ENCODE results near the gene TTLL6.
A peak's percentile ranks its signal among the peaks of the same experiment; 100 is the strongest.

The TTLL6 gene

DNA sequence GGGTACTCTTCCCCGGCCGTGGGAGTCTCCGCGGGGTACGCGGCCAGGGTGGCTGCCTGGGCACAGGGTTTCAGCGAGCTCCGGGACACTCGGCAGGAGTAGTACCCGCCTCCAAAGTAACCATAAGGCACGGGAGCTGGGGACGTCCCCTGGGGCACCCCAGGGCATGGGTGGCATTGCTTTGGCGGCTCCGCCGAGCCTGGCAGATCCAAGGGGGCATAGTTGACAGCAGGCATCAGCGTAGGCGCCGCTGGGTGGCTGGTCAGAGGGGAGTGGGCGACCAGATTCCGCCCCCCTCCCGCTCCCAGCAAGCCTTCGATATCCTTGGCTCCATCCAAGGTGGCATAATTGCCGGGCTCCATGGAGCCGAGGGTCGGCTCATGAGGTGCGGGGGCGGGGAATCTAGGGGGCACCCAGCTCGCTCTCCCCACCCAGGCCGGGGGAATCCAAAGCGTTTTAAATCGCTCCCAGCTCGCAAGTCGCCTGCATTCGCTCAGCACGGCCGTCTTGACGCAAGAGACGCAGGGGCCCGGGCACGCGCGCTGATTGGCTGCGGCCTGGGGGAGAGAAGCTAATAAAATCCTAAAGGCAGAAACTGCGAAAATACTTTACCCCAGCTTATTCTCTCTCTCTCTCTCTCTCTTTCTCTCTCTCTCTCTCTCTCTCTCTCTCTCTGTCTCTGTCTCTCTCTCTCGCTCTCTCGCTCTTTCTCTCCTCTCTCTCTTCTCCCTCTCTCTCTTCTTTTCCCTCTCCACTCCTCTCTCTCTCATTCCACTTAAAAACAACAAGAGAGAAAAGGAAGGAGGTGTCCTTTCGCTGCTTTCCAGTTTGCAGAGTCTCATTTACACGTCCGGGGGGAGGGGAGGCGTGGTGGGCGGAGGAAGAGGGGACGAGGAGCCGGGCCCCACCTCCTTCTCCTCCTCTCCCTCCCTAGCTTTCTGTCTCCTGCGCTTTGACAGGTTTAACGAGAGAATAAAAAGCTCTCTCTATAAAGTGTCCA, 88.5 kb downstream of the TTLL6 start, which contains the start of gene HOXB13 (continued):
- TF ChIP-seq, protein P1, sequence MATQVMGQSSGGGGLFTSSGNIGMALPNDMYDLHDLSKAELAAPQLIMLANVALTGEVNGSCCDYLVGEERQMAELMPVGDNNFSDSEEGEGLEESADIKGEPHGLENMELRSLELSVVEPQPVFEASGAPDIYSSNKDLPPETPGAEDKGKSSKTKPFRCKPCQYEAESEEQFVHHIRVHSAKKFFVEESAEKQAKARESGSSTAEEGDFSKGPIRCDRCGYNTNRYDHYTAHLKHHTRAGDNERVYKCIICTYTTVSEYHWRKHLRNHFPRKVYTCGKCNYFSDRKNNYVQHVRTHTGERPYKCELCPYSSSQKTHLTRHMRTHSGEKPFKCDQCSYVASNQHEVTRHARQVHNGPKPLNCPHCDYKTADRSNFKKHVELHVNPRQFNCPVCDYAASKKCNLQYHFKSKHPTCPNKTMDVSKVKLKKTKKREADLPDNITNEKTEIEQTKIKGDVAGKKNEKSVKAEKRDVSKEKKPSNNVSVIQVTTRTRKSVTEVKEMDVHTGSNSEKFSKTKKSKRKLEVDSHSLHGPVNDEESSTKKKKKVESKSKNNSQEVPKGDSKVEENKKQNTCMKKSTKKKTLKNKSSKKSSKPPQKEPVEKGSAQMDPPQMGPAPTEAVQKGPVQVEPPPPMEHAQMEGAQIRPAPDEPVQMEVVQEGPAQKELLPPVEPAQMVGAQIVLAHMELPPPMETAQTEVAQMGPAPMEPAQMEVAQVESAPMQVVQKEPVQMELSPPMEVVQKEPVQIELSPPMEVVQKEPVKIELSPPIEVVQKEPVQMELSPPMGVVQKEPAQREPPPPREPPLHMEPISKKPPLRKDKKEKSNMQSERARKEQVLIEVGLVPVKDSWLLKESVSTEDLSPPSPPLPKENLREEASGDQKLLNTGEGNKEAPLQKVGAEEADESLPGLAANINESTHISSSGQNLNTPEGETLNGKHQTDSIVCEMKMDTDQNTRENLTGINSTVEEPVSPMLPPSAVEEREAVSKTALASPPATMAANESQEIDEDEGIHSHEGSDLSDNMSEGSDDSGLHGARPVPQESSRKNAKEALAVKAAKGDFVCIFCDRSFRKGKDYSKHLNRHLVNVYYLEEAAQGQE (tag by site-specific recombination; IDR thresholded peaks at IDR 0.05), result peak; percentile 82
- TF ChIP-seq KLF16 (tag by site-specific recombination; IDR thresholded peaks at IDR 0.05), result peak; percentile 99
- peak; percentile 96 for TF ChIP-seq ZNF335 (tag by site-specific recombination; conservative IDR thresholded peaks at IDR 0.05)
- peak; percentile 99 for TF ChIP-seq ZNF391 (tag by site-specific recombination; IDR thresholded peaks at IDR 0.05; ENCODE audit: borderline replicate concordance, low read depth)
- no peak for TF ChIP-seq HOXA7 (CRISPR knock-in tag; IDR thresholded peaks at IDR 0.05; ENCODE audit: borderline replicate concordance)
- TF ChIP-seq ZNF623 (tag by site-specific recombination; IDR thresholded peaks at IDR 0.05), result peak; percentile 59
- peak; percentile 57 for TF ChIP-seq ZNF600 (tag by site-specific recombination; IDR thresholded peaks at IDR 0.05)
- TF ChIP-seq, protein P2, sequence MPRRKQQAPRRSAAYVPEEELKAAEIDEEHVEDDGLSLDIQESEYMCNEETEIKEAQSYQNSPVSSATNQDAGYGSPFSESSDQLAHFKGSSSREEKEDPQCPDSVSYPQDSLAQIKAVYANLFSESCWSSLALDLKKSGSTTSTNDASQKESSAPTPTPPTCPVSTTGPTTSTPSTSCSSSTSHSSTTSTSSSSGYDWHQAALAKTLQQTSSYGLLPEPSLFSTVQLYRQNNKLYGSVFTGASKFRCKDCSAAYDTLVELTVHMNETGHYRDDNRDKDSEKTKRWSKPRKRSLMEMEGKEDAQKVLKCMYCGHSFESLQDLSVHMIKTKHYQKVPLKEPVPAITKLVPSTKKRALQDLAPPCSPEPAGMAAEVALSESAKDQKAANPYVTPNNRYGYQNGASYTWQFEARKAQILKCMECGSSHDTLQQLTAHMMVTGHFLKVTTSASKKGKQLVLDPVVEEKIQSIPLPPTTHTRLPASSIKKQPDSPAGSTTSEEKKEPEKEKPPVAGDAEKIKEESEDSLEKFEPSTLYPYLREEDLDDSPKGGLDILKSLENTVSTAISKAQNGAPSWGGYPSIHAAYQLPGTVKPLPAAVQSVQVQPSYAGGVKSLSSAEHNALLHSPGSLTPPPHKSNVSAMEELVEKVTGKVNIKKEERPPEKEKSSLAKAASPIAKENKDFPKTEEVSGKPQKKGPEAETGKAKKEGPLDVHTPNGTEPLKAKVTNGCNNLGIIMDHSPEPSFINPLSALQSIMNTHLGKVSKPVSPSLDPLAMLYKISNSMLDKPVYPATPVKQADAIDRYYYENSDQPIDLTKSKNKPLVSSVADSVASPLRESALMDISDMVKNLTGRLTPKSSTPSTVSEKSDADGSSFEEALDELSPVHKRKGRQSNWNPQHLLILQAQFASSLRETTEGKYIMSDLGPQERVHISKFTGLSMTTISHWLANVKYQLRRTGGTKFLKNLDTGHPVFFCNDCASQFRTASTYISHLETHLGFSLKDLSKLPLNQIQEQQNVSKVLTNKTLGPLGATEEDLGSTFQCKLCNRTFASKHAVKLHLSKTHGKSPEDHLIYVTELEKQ (tag by site-specific recombination; IDR thresholded peaks at IDR 0.05; ENCODE audit: borderline replicate concordance), result peak; percentile 78
- TF ChIP-seq BCL11B (tag by site-specific recombination; IDR thresholded peaks at IDR 0.05; ENCODE audit: low read depth), result peak; percentile 68; the same call in 1 of the 2 replicates
- 0 out of 2 replicates have a peak, but pooled peaks have one; percentile 35 for TF ChIP-seq KLF10 (tag by site-specific recombination; IDR thresholded peaks at IDR 0.05)
- TF ChIP-seq ZNF501 (tag by site-specific recombination; IDR thresholded peaks at IDR 0.05), result peak; percentile 90; the same call in 1 of the 2 replicates
- TF ChIP-seq SCRT2 (tag by site-specific recombination; IDR thresholded peaks at IDR 0.05), result no peak
- TF ChIP-seq ZNF133 (tag by site-specific recombination; IDR thresholded peaks at IDR 0.05), result peak; percentile 56
- TF ChIP-seq SCRT1 (tag by site-specific recombination; IDR thresholded peaks at IDR 0.05; ENCODE audit: borderline replicate concordance), result no peak
- TF ChIP-seq, protein P3, sequence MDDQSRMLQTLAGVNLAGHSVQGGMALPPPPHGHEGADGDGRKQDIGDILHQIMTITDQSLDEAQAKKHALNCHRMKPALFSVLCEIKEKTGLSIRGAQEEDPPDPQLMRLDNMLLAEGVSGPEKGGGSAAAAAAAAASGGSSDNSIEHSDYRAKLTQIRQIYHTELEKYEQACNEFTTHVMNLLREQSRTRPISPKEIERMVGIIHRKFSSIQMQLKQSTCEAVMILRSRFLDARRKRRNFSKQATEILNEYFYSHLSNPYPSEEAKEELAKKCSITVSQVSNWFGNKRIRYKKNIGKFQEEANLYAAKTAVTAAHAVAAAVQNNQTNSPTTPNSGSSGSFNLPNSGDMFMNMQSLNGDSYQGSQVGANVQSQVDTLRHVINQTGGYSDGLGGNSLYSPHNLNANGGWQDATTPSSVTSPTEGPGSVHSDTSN (CRISPR knock-in tag; IDR thresholded peaks at IDR 0.05), result no peak
- no peak for TF ChIP-seq ZNF626 (tag by site-specific recombination; IDR thresholded peaks at IDR 0.05)
- peak; percentile 77; the same call in 1 of the 2 replicates for TF ChIP-seq RBAK (tag by site-specific recombination; IDR thresholded peaks at IDR 0.05)
- peak; percentile 87 for TF ChIP-seq ZNF610 (tag by site-specific recombination; IDR thresholded peaks at IDR 0.05; ENCODE audit: borderline replicate concordance)
- peak; percentile 92 for TF ChIP-seq ZNF24 (tag by site-specific recombination; IDR thresholded peaks at IDR 0.05)
- 0 out of 2 replicates have a peak, but pooled peaks have one; percentile 39 for TF ChIP-seq ZNF776 (tag by site-specific recombination; IDR thresholded peaks at IDR 0.05; ENCODE audit: borderline replicate concordance)
- TF ChIP-seq ZNF596 (tag by site-specific recombination; IDR thresholded peaks at IDR 0.05), result peak; percentile 100
- TF ChIP-seq IKZF3 (tag by site-specific recombination; IDR thresholded peaks at IDR 0.05), result no peak; the same call in 1 of the 2 replicates
- peak; percentile 84 for TF ChIP-seq ZNF341 (tag by site-specific recombination; IDR thresholded peaks at IDR 0.05; ENCODE audit: low read depth)
- TF ChIP-seq, protein P4, sequence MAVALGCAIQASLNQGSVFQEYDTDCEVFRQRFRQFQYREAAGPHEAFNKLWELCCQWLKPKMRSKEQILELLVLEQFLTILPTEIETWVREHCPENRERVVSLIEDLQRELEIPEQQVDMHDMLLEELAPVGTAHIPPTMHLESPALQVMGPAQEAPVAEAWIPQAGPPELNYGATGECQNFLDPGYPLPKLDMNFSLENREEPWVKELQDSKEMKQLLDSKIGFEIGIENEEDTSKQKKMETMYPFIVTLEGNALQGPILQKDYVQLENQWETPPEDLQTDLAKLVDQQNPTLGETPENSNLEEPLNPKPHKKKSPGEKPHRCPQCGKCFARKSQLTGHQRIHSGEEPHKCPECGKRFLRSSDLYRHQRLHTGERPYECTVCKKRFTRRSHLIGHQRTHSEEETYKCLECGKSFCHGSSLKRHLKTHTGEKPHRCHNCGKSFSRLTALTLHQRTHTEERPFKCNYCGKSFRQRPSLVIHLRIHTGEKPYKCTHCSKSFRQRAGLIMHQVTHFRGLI (tag by site-specific recombination; IDR thresholded peaks at IDR 0.05), result peak; percentile 64
- TF ChIP-seq ZNF223 (tag by site-specific recombination; IDR thresholded peaks at IDR 0.05), result no peak
- no peak for TF ChIP-seq ZNF274 (IDR thresholded peaks at IDR 0.05; ENCODE audit: low read length)
- no peak for TF ChIP-seq ZNF274 (tag by site-specific recombination; IDR thresholded peaks at IDR 0.05; ENCODE audit: borderline replicate concordance)
- TF ChIP-seq ZNF768 (tag by site-specific recombination; IDR thresholded peaks at IDR 0.05), result no peak

Measured in HEK293 (cell line).